SK-N-MC (cell line): ENCODE results near the gene TMEM156.
"Not testable (repeated sequence)": the region's sequence is repeated elsewhere in the genome, so short reads cannot be mapped to it uniquely, and the experiment has no call there.

Experiments
- EZH2 ChIP-seq: fragments of 200-600 bp; sonication (generic); IDR thresholded peaks from one replicate; pipeline ENCODE4 v1.6.1; 2017; ENCODE audit warnings: antibody characterized with exemption
- FOXP2 ChIP-seq: optimal IDR thresholded peaks from 2 replicates; pipeline ENCODE3; 2011; ENCODE audit warnings: mild to moderate bottlenecking, moderate library complexity; ENCODE audit not compliant: insufficient read depth; ENCODE audit errors: extremely low read length, control extremely low read depth
- POLR2AphosphoS5 ChIP-seq: IDR thresholded peaks from 2 replicates; pipeline ENCODE4 v1.6.1; 2012; ENCODE audit warnings: mild to moderate bottlenecking, low read depth, low read length, borderline replicate concordance

GRCh38 chr4:38941906-38942305 is 90.3 kb downstream of the TMEM156 start:
- TF ChIP-seq EZH2, POLR2AphosphoS5, FOXP2: not testable (repeated sequence)
